ENCODE measurements around the gene CEP78. TPM values are rescaled to one million over a fixed set of nuclear protein-coding genes. Genes with fewer than 3 reads are reported as not detected.

Gene CEP78
- total RNA-seq, 4 donors from 2014 or later: 4.6 to 10.4 (median 7.4) TPM

GRCh38 chr9:78314953-78315870, 79.3 kb downstream of the CEP78 start:
- no peak for ATAC-seq (ENCODE audit: low FRiP score)
- TF ChIP-seq, protein P1, sequence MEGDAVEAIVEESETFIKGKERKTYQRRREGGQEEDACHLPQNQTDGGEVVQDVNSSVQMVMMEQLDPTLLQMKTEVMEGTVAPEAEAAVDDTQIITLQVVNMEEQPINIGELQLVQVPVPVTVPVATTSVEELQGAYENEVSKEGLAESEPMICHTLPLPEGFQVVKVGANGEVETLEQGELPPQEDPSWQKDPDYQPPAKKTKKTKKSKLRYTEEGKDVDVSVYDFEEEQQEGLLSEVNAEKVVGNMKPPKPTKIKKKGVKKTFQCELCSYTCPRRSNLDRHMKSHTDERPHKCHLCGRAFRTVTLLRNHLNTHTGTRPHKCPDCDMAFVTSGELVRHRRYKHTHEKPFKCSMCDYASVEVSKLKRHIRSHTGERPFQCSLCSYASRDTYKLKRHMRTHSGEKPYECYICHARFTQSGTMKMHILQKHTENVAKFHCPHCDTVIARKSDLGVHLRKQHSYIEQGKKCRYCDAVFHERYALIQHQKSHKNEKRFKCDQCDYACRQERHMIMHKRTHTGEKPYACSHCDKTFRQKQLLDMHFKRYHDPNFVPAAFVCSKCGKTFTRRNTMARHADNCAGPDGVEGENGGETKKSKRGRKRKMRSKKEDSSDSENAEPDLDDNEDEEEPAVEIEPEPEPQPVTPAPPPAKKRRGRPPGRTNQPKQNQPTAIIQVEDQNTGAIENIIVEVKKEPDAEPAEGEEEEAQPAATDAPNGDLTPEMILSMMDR (IDR thresholded peaks at IDR 0.05): no peak
- no peak for DNase-seq (ENCODE audit: low spot score)

DNA sequence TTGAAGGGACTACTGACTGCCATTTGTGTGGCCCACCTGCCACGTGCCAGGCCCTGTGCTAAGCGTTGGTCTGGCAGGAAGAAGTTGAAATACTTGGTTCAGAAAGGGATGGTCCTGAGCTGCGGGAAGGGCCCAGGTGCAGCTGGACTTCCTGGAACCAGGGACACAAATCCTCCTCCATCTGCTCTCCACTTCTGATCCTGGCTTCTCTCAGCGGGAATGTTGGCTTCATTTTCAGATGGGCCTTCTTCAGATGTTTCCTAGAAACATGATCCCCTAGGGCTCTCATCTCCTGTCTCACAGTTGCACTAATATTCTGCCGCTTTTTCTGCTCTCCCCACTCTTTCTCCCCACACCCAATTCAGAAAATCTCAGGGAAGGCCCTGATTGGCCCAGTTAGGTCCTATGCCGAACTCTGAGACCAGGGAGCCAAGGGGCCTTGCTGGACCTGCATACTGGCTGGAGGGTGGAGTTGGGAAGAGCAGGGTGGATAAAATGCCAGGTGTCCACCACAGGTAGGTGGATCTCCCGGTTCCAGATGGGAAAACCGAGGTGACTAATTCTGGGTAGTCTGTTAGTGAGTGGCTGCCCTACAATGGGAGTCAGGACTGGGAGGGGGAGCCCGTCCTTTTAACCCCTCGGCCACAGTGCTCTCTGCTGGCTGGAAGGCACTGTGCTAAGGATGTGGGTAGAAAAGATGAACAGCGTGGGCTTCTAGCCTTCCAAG, 80.5 kb downstream of the CEP78 start:
- no peak for ATAC-seq (ENCODE audit: low FRiP score)
- DNase-seq (ENCODE audit: low spot score): no peak
- TF ChIP-seq, protein P1 (IDR thresholded peaks at IDR 0.05): no peak

GRCh38 chr9:78319197-78320029, 83.5 kb downstream of the CEP78 start:
- DNase-seq (ENCODE audit: low spot score) (no peak), ATAC-seq (ENCODE audit: low FRiP score) (no peak)
- TF ChIP-seq, protein P1 (IDR thresholded peaks at IDR 0.05): no peak

GRCh38 chr9:78320030-78320693, 84.3 kb downstream of the CEP78 start:
- TF ChIP-seq, protein P1 (IDR thresholded peaks at IDR 0.05): no peak

GRCh38 chr9:78320875-78321496, 85.1 kb downstream of the CEP78 start:
- TF ChIP-seq, protein P1 (IDR thresholded peaks at IDR 0.05): no peak
- peak; percentile 36 for ATAC-seq (ENCODE audit: low FRiP score)
- DNase-seq (ENCODE audit: low spot score): no peak

More at GRCh38 chr9:78320030-78320693, 84.3 kb downstream of the CEP78 start:
- no peak for ATAC-seq (ENCODE audit: low FRiP score)
- no peak for DNase-seq (ENCODE audit: low spot score)

GRCh38 chr9:78321505-78321904, 85.6 kb downstream of the CEP78 start:
- ATAC-seq (ENCODE audit: low FRiP score): no peak
- TF ChIP-seq, protein P1 (IDR thresholded peaks at IDR 0.05): no peak

More at GRCh38 chr9:78321505-78321904, 85.6 kb downstream of the CEP78 start:
- DNase-seq (ENCODE audit: low spot score): no peak

Data from omental fat pad (tissue), 4 donors.